ENCODE results near the gene PCSK5.

The PCSK5 gene

DNA sequence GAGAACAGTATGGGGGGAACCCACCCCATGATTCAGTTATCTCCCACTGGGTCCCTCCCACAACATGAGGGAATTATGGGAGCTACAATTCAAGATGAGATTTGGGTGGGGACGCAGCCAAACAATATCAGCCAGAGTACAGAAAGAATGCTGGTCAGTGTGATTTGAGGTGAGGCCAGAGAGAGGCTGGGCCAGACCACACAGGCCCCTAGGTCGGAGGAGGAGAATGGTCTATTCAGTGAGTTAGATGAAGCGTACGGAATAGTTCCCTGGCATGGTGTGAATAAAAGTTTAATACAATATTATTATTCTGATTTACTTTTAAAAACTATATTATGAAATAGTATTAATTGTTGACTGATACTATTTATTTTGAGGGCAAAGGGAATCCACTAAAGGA, 39.7 kb downstream of the PCSK5 start:
- H3K9me3 Mint-ChIP-seq, result peaks cover 0 to 6% of the 10 kb centered on the region in 2 donors
- H3K4me1 Mint-ChIP-seq, result peaks cover 40% of the 10 kb centered on the region
- ATAC-seq (no peak), DNase-seq (no peak)
- H3K27ac Mint-ChIP-seq, result no peak overlapping the region
- H3K4me3 Mint-ChIP-seq, result no peak overlapping the region
- H3K27me3 Mint-ChIP-seq, result no peaks in the 10 kb centered on the region

DNA sequence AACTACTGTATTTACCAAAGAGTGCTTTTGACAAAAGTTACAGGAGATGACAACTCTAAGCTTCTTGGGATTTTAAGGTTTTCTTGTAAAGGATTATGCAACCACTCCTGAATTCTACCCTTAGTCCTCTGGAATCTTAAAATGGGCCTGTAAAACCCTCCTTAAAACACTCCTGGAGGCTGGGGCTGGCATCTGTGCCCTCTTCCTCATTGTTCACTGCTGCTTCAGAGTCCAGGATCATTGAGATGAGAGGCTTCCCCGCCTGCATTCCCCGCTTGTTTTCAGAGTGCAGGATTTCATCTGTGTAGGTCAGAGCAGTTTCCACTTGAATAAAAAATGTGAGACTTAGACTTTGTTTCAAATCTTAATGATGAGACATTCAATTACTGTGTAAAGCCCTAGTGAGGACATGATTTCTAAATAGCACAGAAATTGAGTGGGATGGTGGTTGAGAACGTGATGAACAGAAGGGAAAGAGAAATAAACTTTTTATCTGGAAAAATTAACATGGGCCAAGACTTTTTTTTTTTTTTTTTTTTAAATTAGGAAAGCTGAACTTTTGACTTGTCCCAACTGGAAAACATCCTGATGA, 40.4 kb downstream of the PCSK5 start:
- Mint-ChIP-seq H3K27me3 (no peaks in the 10 kb centered on the region), H3K4me3 (no peak overlapping the region), H3K9me3 (peaks cover 0 to 6% of the 10 kb centered on the region in 2 donors), H3K27ac (no peak overlapping the region), H3K4me1 (peaks cover 35% of the 10 kb centered on the region)
- DNase-seq (no peak), ATAC-seq (no peak)

DNA sequence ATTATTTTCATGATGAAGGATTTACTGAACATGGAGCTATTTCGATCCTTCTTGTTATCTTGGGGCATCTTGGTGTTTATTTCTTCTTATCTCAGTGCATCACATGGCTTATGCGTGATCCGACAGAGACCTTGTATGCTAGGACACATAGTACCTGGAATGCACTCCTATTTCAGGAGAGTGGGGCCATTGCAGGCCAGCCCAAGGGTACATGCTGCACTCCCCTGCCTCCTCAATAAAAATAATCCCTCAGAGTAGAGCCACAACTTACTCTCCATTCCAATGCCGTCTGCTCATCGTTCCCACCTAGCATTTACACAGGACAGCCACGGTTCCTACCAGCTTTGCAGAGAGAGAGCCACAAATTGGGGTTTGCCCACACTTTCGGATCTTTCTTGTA, 43.5 kb downstream of the PCSK5 start:
- peaks cover 0 to 6% of the 10 kb centered on the region in 2 donors for H3K9me3 Mint-ChIP-seq
- ATAC-seq (no peak), DNase-seq (no peak)
- no peaks in the 10 kb centered on the region for H3K27me3 Mint-ChIP-seq
- no peak overlapping the region for H3K27ac Mint-ChIP-seq
- H3K4me1 Mint-ChIP-seq, result peaks cover 39% of the 10 kb centered on the region
- H3K4me3 Mint-ChIP-seq, result no peak overlapping the region

DNA sequence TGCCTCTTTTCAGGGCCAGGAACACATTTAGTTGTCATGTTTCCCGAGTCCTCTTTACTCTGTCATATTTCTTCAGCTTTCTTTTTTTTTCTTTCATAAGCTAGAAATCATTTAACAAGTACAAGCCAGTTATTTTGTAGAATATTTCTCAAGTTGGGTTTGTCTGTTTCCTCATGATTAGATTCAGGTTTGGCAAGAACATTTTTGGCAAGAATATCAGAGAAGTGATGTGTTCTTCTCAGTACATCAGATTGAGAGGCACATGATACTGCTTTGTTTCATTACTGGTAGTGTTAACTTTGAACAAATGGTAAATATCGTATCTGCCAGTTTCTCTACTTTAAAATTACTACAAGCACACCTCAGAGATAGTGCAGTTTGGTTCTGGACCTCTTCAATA, 45.1 kb downstream of the PCSK5 start:
- ATAC-seq (no peak), DNase-seq (no peak)
- peaks cover 30% of the 10 kb centered on the region for H3K4me1 Mint-ChIP-seq
- H3K27me3 Mint-ChIP-seq, result no peaks in the 10 kb centered on the region
- no peaks in the 10 kb centered on the region for H3K9me3 Mint-ChIP-seq
- H3K4me3 Mint-ChIP-seq, result no peak overlapping the region
- no peak overlapping the region for H3K27ac Mint-ChIP-seq

DNA sequence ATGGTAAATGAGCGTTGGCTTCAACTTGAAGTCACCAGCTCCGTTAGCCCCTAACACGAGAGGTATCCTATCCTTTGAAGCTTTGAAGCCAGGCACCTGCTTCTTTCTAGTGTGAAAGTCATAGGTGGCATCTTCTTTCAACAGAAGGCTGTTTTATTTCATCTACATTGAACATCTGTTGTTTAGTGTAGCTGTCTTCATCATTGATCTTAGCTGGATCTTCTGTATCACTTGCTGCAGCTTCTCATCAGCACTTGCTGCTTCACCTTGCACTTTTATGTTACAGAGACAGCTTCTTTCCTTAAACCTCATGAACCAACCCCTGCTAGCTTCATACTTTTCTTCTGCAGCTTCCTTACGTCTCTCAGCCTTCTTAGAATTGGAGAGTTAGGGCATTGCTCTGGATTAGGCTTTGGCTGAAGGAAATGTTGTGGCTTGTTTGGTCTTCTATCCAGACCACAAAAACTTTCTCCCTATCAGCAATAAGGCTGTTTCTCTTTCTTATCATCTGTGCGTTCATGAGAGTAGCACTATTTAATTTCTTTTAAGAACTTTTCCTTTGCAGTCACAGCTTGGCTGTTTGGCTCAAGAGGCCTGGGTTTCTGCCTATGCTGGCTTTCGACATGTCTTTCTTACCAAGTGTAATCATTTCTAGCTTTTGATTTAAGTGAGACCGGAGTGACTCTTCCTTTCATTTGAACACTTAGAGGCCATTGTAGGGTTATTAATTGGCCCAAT, 47.2 kb downstream of the PCSK5 start:
- no peaks in the 10 kb centered on the region for H3K27me3 Mint-ChIP-seq
- H3K4me3 Mint-ChIP-seq, result no peak overlapping the region

DNA sequence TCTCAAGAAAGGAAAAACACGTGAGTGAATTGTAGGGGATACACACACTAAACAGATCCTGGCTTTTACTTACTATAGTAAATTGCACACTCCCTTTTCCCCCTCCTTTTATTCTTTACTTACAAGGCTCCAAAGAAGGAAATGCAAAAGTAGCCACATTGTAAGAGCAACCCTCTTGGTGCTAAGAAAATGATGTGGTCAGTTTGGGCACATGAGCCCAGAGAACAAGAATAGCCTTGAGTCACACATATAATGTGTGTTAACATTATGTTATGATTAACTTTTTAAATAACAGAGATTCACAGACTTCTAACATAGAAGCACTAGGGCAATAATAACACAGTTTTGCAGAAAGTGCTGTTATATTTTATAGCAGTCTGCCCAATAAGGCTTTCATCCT, 48.5 kb downstream of the PCSK5 start:
- Mint-ChIP-seq H3K4me3 (no peak overlapping the region), H3K9me3 (no peaks in the 10 kb centered on the region), H3K27me3 (no peaks in the 10 kb centered on the region), H3K27ac (peak overlapping the region in 1 of 2 donors; percentile 74), H3K4me1 (peaks cover 21% of the 10 kb centered on the region)
- DNase-seq, result no peak
- ATAC-seq, result no peak

More for the DNA sequence above, 47.2 kb downstream of the PCSK5 start:
- Mint-ChIP-seq H3K4me1 (peaks cover 21% of the 10 kb centered on the region), H3K27ac (peak overlapping the region in 1 of 2 donors; percentile 60), H3K9me3 (no peaks in the 10 kb centered on the region)
- ATAC-seq (peak; percentile 60), DNase-seq (no peak)

DNA sequence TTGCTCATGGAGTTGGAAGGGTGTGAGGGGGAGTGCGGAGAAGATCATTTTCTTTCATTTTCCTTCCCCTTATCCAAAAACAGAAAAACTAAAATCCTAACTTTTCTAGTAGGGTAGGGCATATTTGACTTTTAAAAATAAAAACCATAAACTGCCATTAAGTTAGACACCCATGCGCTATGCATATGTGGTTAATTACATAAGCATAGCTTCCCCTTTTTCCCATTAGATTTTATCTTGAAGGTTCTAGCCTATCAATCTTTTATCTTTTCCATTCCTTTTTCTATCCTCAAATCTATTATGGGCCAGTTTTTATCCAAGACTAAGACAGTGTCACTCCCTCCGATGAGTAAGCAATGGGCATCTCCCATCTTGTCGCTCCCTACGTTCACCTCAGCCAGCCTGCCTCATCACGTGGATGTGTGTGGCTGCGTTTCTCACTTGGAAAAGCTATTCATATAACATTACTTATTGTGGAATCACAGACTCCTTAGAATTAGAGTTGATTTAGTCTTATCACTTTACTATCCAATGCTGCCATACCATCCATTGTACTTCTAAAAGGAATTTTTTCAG, 49.2 kb downstream of the PCSK5 start:
- Mint-ChIP-seq H3K4me1 (peaks cover 21% of the 10 kb centered on the region), H3K4me3 (no peak overlapping the region), H3K9me3 (no peaks in the 10 kb centered on the region), H3K27ac (no peak overlapping the region), H3K27me3 (no peaks in the 10 kb centered on the region)
- DNase-seq, result no peak
- ATAC-seq, result no peak

DNA sequence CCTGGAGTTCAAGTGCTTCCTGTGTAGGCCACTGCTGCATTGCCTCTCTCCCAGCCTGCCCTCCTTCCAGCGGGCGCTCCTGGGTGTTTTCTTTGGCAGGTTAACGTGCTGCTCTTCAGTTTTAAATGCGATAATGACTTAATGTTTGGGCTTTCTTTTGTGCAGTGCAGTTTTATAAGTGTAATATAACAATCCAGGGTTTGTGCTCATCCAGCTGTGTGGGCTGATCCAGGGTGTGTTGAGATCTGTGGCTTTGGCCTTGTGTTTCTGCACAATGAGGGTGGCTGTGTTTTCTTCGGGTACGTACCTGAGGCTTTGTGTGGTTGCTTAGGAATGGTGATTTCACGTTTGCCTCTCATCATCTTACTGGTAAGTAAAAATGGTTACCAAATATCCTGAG, 50.6 kb downstream of the PCSK5 start:
- Mint-ChIP-seq H3K4me3 (no peak overlapping the region), H3K27me3 (no peaks in the 10 kb centered on the region), H3K4me1 (peaks cover 28% of the 10 kb centered on the region), H3K9me3 (peaks cover 7 to 8% of the 10 kb centered on the region in 2 donors), H3K27ac (peak overlapping the region in 1 of 2 donors; percentile 49)
- DNase-seq (no peak), ATAC-seq (no peak)

GRCh38 chr9:75941577-75942311, 51.3 kb downstream of the PCSK5 start:
- Mint-ChIP-seq H3K27me3 (no peaks in the 10 kb centered on the region), H3K27ac (no peak overlapping the region), H3K9me3 (peaks cover 7 to 8% of the 10 kb centered on the region in 2 donors), H3K4me3 (no peak overlapping the region), H3K4me1 (peaks cover 28% of the 10 kb centered on the region)
- DNase-seq (no peak), ATAC-seq (no peak)

DNA sequence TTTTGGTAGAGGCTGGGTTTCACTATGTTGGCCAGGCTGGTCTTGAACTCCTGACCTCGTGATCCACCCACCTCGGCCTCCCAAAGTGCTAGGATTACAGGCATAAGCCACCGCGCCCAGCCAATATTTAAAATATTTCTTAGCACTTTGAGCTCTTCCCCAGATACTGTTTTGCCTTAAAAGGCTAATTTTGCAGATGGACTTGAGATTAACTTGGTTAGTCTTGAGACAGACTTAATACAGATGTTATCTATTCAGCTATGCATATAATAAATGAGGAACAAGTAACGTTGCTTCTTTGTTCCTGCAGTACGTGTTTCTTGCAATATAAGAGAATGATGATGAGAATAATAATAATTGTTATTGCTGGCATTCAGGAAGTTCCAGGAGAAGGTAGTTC, 56.3 kb downstream of the PCSK5 start:
- Mint-ChIP-seq H3K27ac (peak overlapping the region in 1 of 2 donors; percentile 63), H3K4me1 (peaks cover 8% of the 10 kb centered on the region), H3K27me3 (no peaks in the 10 kb centered on the region), H3K4me3 (no peak overlapping the region), H3K9me3 (peaks cover 8 to 10% of the 10 kb centered on the region in 2 donors)
- DNase-seq, result no peak
- ATAC-seq, result no peak

DNA sequence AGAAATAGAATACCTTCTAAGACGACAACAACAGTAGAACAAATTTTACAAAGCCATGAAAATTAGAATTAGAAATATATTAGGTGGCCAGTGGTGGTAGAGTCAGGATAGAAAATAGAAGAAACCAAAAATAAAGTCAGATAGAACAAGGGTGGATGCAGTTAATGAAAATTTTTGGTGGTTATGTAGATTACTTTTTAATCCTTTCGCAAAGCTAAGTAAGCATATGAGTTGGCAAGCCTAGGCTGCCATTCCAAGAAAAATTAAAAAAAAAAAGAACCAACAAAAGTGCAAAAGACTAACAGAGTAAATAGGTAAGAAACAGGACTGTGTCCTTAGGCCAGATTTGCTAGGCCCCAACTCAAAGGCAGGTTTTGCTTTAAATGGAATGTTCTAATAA, 56.8 kb downstream of the PCSK5 start:
- ATAC-seq, result no peak
- H3K4me1 Mint-ChIP-seq, result peaks cover 8% of the 10 kb centered on the region
- H3K27ac Mint-ChIP-seq, result peak overlapping the region in 1 of 2 donors; percentile 63

GRCh38 chr9:75950998-75951397, 60.5 kb downstream of the PCSK5 start:
- no peak overlapping the region for H3K4me3 Mint-ChIP-seq
- no peak overlapping the region for H3K27ac Mint-ChIP-seq
- no peaks in the 10 kb centered on the region for H3K27me3 Mint-ChIP-seq
- ATAC-seq (no peak), DNase-seq (no peak)
- peaks cover 6% of the 10 kb centered on the region for H3K4me1 Mint-ChIP-seq
- peaks cover under 1 to 3% of the 10 kb centered on the region in 2 donors for H3K9me3 Mint-ChIP-seq

More for the DNA sequence above, 56.8 kb downstream of the PCSK5 start:
- Mint-ChIP-seq H3K9me3 (peaks cover 8 to 10% of the 10 kb centered on the region in 2 donors), H3K4me3 (no peak overlapping the region), H3K27me3 (no peaks in the 10 kb centered on the region)
- DNase-seq, result no peak

GRCh38 chr9:75953218-75953617, 62.7 kb downstream of the PCSK5 start:
- H3K9me3 Mint-ChIP-seq, result peaks cover 0 to 3% of the 10 kb centered on the region in 2 donors
- ATAC-seq, result no peak
- no peak overlapping the region for H3K4me3 Mint-ChIP-seq
- peaks cover 6% of the 10 kb centered on the region for H3K4me1 Mint-ChIP-seq
- no peak for DNase-seq
- H3K27ac Mint-ChIP-seq, result no peak overlapping the region
- H3K27me3 Mint-ChIP-seq, result no peaks in the 10 kb centered on the region

- Mint-ChIP-seq H3K4me1 (peaks cover 12% of the 10 kb centered on the region), H3K27me3 (no peaks in the 10 kb centered on the region), H3K27ac (no peak overlapping the region), H3K9me3 (no peaks in the 10 kb centered on the region), H3K4me3 (no peak overlapping the region)
- ATAC-seq, result no peak
- DNase-seq, result no peak
Observed at GRCh38 chr9:75956161-75956560, 65.7 kb downstream of the PCSK5 start.

DNA sequence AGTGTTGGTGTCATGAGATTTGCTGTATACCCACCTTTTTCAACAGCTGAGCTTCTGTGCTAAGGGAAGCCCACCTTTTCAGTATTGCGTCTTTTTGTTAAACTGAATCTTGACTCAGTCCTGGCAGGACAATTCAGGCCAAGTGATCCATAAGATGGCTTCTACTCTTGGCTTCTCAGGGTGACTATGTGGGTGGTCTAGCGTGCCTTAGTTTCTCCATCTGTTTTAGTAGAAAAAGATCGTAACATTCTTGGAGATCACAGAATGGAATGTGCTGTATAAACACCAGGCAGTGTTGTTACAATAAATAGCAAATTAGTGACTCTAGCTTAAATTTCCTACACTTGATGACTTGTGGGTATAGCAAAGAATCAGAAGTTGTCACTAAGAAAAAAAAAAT, 66.6 kb downstream of the PCSK5 start:
- no peaks in the 10 kb centered on the region for H3K9me3 Mint-ChIP-seq
- no peak overlapping the region for H3K4me3 Mint-ChIP-seq
- no peak overlapping the region for H3K27ac Mint-ChIP-seq
- DNase-seq (no peak), ATAC-seq (no peak)
- no peaks in the 10 kb centered on the region for H3K27me3 Mint-ChIP-seq
- H3K4me1 Mint-ChIP-seq, result peaks cover 19% of the 10 kb centered on the region

DNA sequence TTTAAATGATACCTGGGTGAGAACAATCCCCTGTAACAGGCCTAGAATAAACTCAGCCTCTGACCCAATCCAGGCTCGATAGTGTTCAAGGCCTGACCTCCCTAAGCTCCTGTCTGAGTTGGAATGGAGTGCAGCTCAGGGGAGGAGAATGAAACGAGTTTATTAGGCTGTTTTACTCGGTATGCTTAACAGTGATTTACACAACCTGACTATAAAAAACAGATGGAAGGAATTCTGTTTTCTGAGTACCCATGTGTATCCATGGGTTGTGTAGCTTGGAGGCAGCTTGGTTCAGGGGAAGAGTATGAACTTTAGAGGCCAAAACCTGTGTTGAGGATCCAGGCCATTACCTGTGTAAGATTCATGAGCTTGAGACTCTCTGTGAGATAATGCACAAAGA, 67.8 kb downstream of the PCSK5 start:
- no peak overlapping the region for H3K4me3 Mint-ChIP-seq
- ATAC-seq (no peak), DNase-seq (no peak)
- H3K9me3 Mint-ChIP-seq, result no peaks in the 10 kb centered on the region
- H3K4me1 Mint-ChIP-seq, result peaks cover 29% of the 10 kb centered on the region
- H3K27me3 Mint-ChIP-seq, result no peaks in the 10 kb centered on the region
- H3K27ac Mint-ChIP-seq, result no peak overlapping the region

Measured in stimulated activated naive CD8-positive, alpha-beta T cell treated with anti-CD3 and anti-CD28 coated beads, Interleukin-15, amount 100 ng/mL, for 72 hours (primary cell).